ENCODE results near the gene FABP3.

DNA sequence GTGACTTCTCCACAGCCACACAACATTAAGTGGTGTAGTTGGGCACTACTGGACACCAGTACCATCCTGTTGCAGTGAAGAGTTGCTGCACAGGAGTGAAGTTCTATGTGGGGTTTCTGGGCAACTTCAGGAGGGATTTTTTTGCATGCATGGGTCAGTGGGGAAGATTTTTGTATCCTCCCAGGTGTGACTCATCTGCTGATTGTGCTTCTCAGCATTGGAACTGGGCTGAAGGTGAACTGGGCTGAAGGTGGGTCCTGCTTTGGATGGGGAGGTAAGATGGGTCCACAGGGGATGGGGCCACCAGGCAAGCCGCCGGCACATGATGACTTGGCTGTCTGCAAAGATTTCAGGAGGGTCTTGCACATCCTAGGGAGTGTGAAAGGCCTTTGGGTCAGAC, 42.8 kb upstream of the FABP3 start:
- TF ChIP-seq, protein P1, sequence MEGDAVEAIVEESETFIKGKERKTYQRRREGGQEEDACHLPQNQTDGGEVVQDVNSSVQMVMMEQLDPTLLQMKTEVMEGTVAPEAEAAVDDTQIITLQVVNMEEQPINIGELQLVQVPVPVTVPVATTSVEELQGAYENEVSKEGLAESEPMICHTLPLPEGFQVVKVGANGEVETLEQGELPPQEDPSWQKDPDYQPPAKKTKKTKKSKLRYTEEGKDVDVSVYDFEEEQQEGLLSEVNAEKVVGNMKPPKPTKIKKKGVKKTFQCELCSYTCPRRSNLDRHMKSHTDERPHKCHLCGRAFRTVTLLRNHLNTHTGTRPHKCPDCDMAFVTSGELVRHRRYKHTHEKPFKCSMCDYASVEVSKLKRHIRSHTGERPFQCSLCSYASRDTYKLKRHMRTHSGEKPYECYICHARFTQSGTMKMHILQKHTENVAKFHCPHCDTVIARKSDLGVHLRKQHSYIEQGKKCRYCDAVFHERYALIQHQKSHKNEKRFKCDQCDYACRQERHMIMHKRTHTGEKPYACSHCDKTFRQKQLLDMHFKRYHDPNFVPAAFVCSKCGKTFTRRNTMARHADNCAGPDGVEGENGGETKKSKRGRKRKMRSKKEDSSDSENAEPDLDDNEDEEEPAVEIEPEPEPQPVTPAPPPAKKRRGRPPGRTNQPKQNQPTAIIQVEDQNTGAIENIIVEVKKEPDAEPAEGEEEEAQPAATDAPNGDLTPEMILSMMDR (IDR thresholded peaks at IDR 0.05; ENCODE audit: extremely low read depth in 1 of 2, insufficient read depth in 1 of 2, low read depth in 1 of 2, low read length in 2 of 2) = no peak
- TF ChIP-seq EZH2 (IDR thresholded peaks at IDR 0.05; ENCODE audit: borderline replicate concordance, low read depth, low read length, severe bottlenecking) = no peak
- no peak for TF ChIP-seq POLR2A (IDR thresholded peaks at IDR 0.05; ENCODE audit: low read depth, low read length)
- no peak for TF ChIP-seq JUN (IDR thresholded peaks at IDR 0.05; ENCODE audit: borderline replicate concordance, insufficient read depth, insufficient read length, low read depth)
- no peak for TF ChIP-seq POLR2AphosphoS5 (IDR thresholded peaks at IDR 0.05; ENCODE audit: insufficient read depth, low read depth, low read length)
